ENCODE data around the gene ARRDC3. TPM values are rescaled to one million over a fixed set of nuclear protein-coding genes. Genes with fewer than 3 reads are reported as not detected.

The ARRDC3 gene, protein sequence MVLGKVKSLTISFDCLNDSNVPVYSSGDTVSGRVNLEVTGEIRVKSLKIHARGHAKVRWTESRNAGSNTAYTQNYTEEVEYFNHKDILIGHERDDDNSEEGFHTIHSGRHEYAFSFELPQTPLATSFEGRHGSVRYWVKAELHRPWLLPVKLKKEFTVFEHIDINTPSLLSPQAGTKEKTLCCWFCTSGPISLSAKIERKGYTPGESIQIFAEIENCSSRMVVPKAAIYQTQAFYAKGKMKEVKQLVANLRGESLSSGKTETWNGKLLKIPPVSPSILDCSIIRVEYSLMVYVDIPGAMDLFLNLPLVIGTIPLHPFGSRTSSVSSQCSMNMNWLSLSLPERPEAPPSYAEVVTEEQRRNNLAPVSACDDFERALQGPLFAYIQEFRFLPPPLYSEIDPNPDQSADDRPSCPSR
- total RNA-seq: 56.8 and 79.3 TPM in 2 replicates

DNA sequence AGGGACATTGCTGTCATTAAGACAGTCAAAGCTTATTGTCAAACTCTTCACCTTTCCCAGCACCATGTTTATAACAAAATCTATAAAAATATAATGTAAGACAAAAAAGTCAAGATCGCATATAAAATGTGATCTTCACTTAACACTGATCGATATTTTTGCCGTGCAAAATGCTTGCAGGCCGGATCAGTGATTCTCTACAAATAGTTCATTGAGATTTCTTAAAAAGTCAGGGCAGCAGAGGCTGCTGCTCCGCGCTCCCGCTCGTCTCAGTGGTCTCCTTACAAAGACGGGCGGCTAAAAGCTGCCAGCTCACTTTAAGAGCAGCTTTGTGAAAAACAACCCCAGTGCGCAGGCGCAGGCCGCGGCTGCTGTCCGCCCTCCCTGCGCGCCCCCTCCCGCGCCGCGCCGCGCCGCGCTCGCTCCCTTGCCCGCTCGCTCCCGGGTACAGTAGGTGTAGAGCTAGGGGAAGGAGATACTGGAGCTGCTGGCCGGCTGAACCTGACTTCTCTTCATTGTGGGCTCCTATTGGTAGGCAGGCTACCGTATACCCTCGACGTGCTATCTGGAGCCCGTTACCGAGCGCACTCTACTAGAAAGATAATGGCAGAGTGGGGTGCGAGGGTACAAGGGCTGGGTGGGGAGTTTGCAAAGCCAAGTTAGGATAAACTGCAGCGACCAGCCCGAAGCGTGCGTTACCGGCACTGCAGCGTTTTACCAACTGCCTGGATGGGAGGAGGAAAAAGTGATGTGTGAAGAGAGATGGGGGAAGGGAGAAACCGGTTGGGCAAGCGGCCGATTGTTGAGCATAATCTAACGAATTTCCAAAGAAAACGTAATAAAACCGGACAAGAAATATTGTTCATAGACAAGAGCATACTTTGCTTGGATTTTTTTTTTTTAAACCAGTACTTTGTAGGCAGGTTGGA is at the start of gene ARRDC3:
ARRDC3 (minus strand) TSS at position 291 of the 929 bp plus-strand sequence; CDS start at position 66, 225 bp downstream.

